HepG2 (cell line): ENCODE results near the gene SEMA3F.

ENCODE experiments used
- CREM ChIP-seq, 2 experiments: sonication (generic) in 1 of 2; formaldehyde crosslinking in 1 of 2; IDR thresholded peaks; 2 replicates each; pipeline versions ENCODE4 v1.4.0 to v1.6.1; 2016 to 2020; ENCODE audit warnings: antibody characterized with exemption in 1 of 2, mild to moderate bottlenecking in 1 of 2, missing genetic modification reagents in 1 of 2
- SAFB2 ChIP-seq: sonication (generic); formaldehyde crosslinking; IDR thresholded peaks from 2 replicates; pipeline ENCODE4 v1.5.1; 2020; ENCODE audit warnings: missing genetic modification reagents, low read depth, mild to moderate bottlenecking, borderline replicate concordance
- SUZ12 ChIP-seq: fragments of 150-350 bp; IDR thresholded peaks from 2 replicates; pipeline ENCODE4 v1.6.1; 2014; ENCODE audit warnings: low read depth, low read length
- ZBTB38 ChIP-seq: sonication (generic); formaldehyde crosslinking; IDR thresholded peaks from 2 replicates; pipeline ENCODE4 v1.5.1; 2020; ENCODE audit warnings: mild to moderate bottlenecking, missing genetic modification reagents
- ZNF546 ChIP-seq: sonication (generic); formaldehyde crosslinking; conservative IDR thresholded peaks from 2 replicates; pipeline ENCODE4 v1.8.1; 2023; ENCODE audit warnings: mild to moderate bottlenecking, missing genetic modification reagents

- TF ChIP-seq SUZ12: no peak
- TF ChIP-seq ZBTB38 (CRISPR knock-in tag): no peak
- no peak for TF ChIP-seq CREM (IDR thresholded peaks at IDR 0.05)
- TF ChIP-seq CREM (CRISPR knock-in tag; IDR thresholded peaks at IDR 0.05): no peak
- TF ChIP-seq ZNF546 (CRISPR knock-in tag): no peak
- no peak for TF ChIP-seq SAFB2 (CRISPR knock-in tag)
Observed at GRCh38 chr3:50167841-50168209, 12.7 kb downstream of the SEMA3F start.
